WTC11 (cell line): ENCODE data around the gene ABCG1. TPM values are rescaled to one million over a fixed set of nuclear protein-coding genes. Genes with fewer than 3 reads are reported as not detected.

Experiments used
- ATAC-seq: fragments of 200-7000 bp; cut with Tn5 transposase; 2 replicates; pipeline ENCODE4 v1.10.0; 2021; ENCODE audit warnings: mild to moderate bottlenecking, moderate library complexity
- CTCF ChIA-PET: fragments of 300-600 bp; sonication (Branson Sonifier 250); formaldehyde crosslinking; loops from one replicate; lab custom pipeline; 2021; ENCODE audit warnings: antibody characterized with exemption; lab: Charles Lee
- POLR2A ChIA-PET: fragments of 350-600 bp; sonication (Branson Sonifier 250); formaldehyde crosslinking; loops from one replicate; lab custom pipeline; 2021; ENCODE audit warnings: antibody characterized with exemption; lab: Charles Lee
- DNase-seq: peaks from one replicate; pipeline ENCODE4 v3.0.0; 2021; ENCODE audit warnings: low spot score
- H3K27ac Mint-ChIP-seq: 2 replicates; pipeline ENCODE4 v1.8.0; 2021; ENCODE audit warnings: mixed read lengths
- H3K27me3 Mint-ChIP-seq: 2 replicates; pipeline ENCODE4 v1.8.0; 2021; ENCODE audit warnings: low read depth, mild to moderate bottlenecking, moderate library complexity, mixed read lengths
- H3K36me3 Mint-ChIP-seq: 2 replicates; pipeline ENCODE4 v1.8.0; 2021; ENCODE audit warnings: mixed read lengths
- H3K4me1 Mint-ChIP-seq: 2 replicates; pipeline ENCODE4 v1.8.0; 2022; ENCODE audit warnings: mixed read lengths
- H3K4me3 Mint-ChIP-seq: 2 replicates; pipeline ENCODE4 v1.8.0; 2021; ENCODE audit warnings: mild to moderate bottlenecking, moderate library complexity, mixed read lengths
- H3K9me3 Mint-ChIP-seq: 2 replicates; pipeline ENCODE4 v1.8.0; 2021; ENCODE audit warnings: mixed read lengths
- EMX1 ChIP-seq: fragments of 250-450 bp; sonication (Bioruptor Pico); IDR thresholded peaks from 2 replicates; pipeline ENCODE4 v1.8.0; 2021; ENCODE audit warnings: mild to moderate bottlenecking
- FOXK1 ChIP-seq: sonication (generic); formaldehyde crosslinking; IDR thresholded peaks from 2 replicates; pipeline ENCODE4 v1.8.0; 2022; ENCODE audit warnings: mild to moderate bottlenecking, moderate library complexity, missing genetic modification reagents
- FOXP1 ChIP-seq: sonication (generic); formaldehyde crosslinking; IDR thresholded peaks from 2 replicates; pipeline ENCODE4 v1.8.0; 2022; ENCODE audit warnings: missing genetic modification reagents, mild to moderate bottlenecking, moderate library complexity, borderline replicate concordance
- GABPB1 ChIP-seq: sonication (generic); formaldehyde crosslinking; IDR thresholded peaks from 2 replicates; pipeline ENCODE4 v1.8.1; 2023; ENCODE audit warnings: mild to moderate bottlenecking, missing genetic modification reagents
- GTF2I ChIP-seq: fragments of 250-450 bp; sonication (Bioruptor Pico); conservative IDR thresholded peaks from 2 replicates; pipeline ENCODE4 v1.4.0; 2021; ENCODE audit warnings: mild to moderate bottlenecking
- HMGA2 ChIP-seq: fragments of 250-450 bp; sonication (Bioruptor Pico); IDR thresholded peaks from 2 replicates; pipeline ENCODE4 v1.4.0; 2021; ENCODE audit warnings: mild to moderate bottlenecking, moderate library complexity
- JUN ChIP-seq: sonication (generic); formaldehyde crosslinking; IDR thresholded peaks from 2 replicates; pipeline ENCODE4 v1.8.0; 2023; ENCODE audit warnings: mild to moderate bottlenecking, missing genetic modification reagents
- MYBL2 ChIP-seq: sonication (generic); formaldehyde crosslinking; IDR thresholded peaks from 2 replicates; pipeline ENCODE4 v1.8.1; 2023; ENCODE audit warnings: mild to moderate bottlenecking, moderate library complexity, missing genetic modification reagents
- NFE2L1 ChIP-seq: sonication (generic); formaldehyde crosslinking; IDR thresholded peaks from 2 replicates; pipeline ENCODE4 v1.8.1; 2023; ENCODE audit warnings: missing genetic modification reagents
- PRRX2 ChIP-seq: fragments of 250-450 bp; sonication (Bioruptor Pico); IDR thresholded peaks from 2 replicates; pipeline ENCODE4 v1.8.0; 2021; ENCODE audit warnings: mild to moderate bottlenecking
- SMAD4 ChIP-seq: sonication (generic); formaldehyde crosslinking; IDR thresholded peaks from 2 replicates; pipeline ENCODE4 v1.8.0; 2022; ENCODE audit warnings: mild to moderate bottlenecking, missing genetic modification reagents
- SP1 ChIP-seq: sonication (generic); formaldehyde crosslinking; conservative IDR thresholded peaks from 2 replicates; pipeline ENCODE4 v1.8.1; 2022; ENCODE audit warnings: missing genetic modification reagents
- TEAD4 ChIP-seq: sonication (generic); formaldehyde crosslinking; IDR thresholded peaks from 2 replicates; pipeline ENCODE4 v1.8.0; 2022; ENCODE audit warnings: mild to moderate bottlenecking, missing genetic modification reagents
- ZNF232 ChIP-seq: sonication (generic); formaldehyde crosslinking; IDR thresholded peaks from 2 replicates; pipeline ENCODE4 v1.8.0; 2022; ENCODE audit warnings: mild to moderate bottlenecking, missing genetic modification reagents
- ZNF317 ChIP-seq: sonication (generic); formaldehyde crosslinking; IDR thresholded peaks from 2 replicates; pipeline ENCODE4 v1.8.1; 2023; ENCODE audit warnings: low read depth, mild to moderate bottlenecking, moderate library complexity, missing genetic modification reagents, borderline replicate concordance
- ZNF396 ChIP-seq: fragments of 250-450 bp; sonication (Bioruptor Pico); IDR thresholded peaks from 2 replicates; pipeline ENCODE4 v1.8.0; 2021; ENCODE audit warnings: mild to moderate bottlenecking, moderate library complexity, borderline replicate concordance
- total RNA-seq: library from RNA; stranded (reverse); gene quantifications from 3 replicates; pipeline ENCODE4 v1.2.3, GENCODE V29; 2021
- TF ChIP-seq, protein P1 (sequence below): sonication (generic); formaldehyde crosslinking; IDR thresholded peaks from 2 replicates; pipeline ENCODE4 v1.8.0; 2023; ENCODE audit warnings: missing genetic modification reagents, mild to moderate bottlenecking, borderline replicate concordance
- TF ChIP-seq, protein P2 (sequence below): sonication (generic); formaldehyde crosslinking; IDR thresholded peaks from 2 replicates; pipeline ENCODE4 v1.8.0; 2022; ENCODE audit warnings: mild to moderate bottlenecking, missing genetic modification reagents
- TF ChIP-seq, protein P3 (sequence below): sonication (generic); formaldehyde crosslinking; IDR thresholded peaks from 2 replicates; pipeline ENCODE4 v1.8.0; 2022; ENCODE audit warnings: missing genetic modification reagents
- TF ChIP-seq, protein P4 (sequence below): sonication (generic); formaldehyde crosslinking; IDR thresholded peaks from 2 replicates; pipeline ENCODE4 v1.8.1; 2023; ENCODE audit warnings: mild to moderate bottlenecking, missing genetic modification reagents, moderate library complexity
- TF ChIP-seq, protein P5 (sequence below): sonication (generic); formaldehyde crosslinking; IDR thresholded peaks from 2 replicates; pipeline ENCODE4 v1.8.0; 2022; ENCODE audit warnings: mild to moderate bottlenecking, missing genetic modification reagents
- TF ChIP-seq, protein P6 (sequence below): fragments of 250-450 bp; sonication (Bioruptor Pico); IDR thresholded peaks from 2 replicates; pipeline ENCODE4 v1.9.0; 2021; ENCODE audit warnings: moderate library complexity, mild to moderate bottlenecking, inconsistent platforms, borderline replicate concordance

Gene ABCG1
- total RNA-seq, 1 experiment from 2014 or later, result 4.0 TPM

DNA sequence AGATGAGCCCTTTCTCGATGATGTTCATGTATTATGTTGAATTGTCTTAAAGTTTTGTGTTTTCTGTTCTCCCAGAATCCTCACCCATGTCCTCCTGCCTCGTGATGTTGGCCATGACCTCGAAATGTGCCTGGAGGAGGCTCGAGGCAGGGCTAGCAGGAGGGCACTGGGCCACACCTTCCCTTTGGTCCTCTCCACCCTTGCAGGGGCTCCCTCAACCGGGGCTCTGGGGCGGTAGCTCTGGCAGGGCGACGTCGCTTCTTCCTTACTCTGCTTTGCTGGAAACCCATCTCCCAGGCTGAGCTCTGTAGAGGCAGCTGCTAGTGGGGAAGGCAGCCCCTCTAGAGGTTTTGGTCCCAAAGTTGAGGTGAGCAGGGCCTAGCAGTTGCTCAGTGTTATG, 82.0 kb downstream of the ABCG1 start:
- TF ChIP-seq, protein P1, sequence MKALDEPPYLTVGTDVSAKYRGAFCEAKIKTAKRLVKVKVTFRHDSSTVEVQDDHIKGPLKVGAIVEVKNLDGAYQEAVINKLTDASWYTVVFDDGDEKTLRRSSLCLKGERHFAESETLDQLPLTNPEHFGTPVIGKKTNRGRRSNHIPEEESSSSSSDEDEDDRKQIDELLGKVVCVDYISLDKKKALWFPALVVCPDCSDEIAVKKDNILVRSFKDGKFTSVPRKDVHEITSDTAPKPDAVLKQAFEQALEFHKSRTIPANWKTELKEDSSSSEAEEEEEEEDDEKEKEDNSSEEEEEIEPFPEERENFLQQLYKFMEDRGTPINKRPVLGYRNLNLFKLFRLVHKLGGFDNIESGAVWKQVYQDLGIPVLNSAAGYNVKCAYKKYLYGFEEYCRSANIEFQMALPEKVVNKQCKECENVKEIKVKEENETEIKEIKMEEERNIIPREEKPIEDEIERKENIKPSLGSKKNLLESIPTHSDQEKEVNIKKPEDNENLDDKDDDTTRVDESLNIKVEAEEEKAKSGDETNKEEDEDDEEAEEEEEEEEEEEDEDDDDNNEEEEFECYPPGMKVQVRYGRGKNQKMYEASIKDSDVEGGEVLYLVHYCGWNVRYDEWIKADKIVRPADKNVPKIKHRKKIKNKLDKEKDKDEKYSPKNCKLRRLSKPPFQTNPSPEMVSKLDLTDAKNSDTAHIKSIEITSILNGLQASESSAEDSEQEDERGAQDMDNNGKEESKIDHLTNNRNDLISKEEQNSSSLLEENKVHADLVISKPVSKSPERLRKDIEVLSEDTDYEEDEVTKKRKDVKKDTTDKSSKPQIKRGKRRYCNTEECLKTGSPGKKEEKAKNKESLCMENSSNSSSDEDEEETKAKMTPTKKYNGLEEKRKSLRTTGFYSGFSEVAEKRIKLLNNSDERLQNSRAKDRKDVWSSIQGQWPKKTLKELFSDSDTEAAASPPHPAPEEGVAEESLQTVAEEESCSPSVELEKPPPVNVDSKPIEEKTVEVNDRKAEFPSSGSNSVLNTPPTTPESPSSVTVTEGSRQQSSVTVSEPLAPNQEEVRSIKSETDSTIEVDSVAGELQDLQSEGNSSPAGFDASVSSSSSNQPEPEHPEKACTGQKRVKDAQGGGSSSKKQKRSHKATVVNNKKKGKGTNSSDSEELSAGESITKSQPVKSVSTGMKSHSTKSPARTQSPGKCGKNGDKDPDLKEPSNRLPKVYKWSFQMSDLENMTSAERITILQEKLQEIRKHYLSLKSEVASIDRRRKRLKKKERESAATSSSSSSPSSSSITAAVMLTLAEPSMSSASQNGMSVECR (CRISPR knock-in tag), result no peak
- TF ChIP-seq GTF2I (CRISPR knock-in tag) (no peak), FOXP1 (no peak), MYBL2 (CRISPR knock-in tag) (no peak), PRRX2 (CRISPR knock-in tag) (no peak)
- DNase-seq (no peak), ATAC-seq (no peak)
- no peaks in the 10 kb centered on the region for H3K9me3 Mint-ChIP-seq
- H3K4me1 Mint-ChIP-seq, result peaks cover 12% of the 10 kb centered on the region
- no peak overlapping the region for H3K4me3 Mint-ChIP-seq
- H3K27me3 Mint-ChIP-seq, result no peaks in the 10 kb centered on the region
- CTCF ChIA-PET, result interaction anchor here (0.9 to 1.7 kb wide), 5 partner anchors 9 to 193 kb away, joined by 3 to 12 read pairs (median 4); no protein-coding TSS in a partner anchor
- H3K36me3 Mint-ChIP-seq, result no peaks in the 10 kb centered on the region
- POLR2A ChIA-PET, result no interaction called here
- H3K27ac Mint-ChIP-seq, result no peak overlapping the region

DNA sequence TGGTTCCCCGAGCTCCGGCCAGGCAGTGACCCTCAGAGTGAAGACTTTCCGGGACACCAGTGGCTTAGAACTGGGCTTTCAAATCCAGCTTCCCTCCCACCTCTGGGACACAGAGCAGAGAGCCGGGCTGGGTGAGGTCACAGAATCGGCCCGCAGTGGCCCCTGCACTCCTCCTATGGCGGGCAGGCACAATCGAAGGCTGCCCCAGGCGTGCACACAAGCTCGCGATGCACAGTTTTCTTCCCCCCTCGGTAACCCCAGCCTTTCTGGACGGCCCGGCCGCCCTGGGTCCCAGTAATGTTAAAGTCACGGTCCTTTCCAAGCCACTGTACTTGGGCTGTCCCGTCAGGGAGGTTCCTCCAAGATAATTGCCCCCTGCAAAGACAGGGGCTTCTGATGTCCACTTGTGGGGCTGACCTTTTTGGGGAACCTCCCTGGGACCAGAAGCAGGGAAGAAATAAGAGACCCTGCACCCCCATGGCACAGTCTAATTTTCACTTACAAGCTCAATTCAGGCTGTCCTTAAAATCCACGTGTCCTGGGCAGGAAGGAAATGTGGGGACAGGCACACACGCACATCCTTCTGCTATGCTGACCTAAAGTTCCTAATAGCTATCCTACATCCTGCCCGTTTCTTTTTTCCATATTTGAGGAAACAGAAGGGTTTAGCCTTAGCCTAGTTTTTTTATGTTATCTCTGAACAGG, 82.6 kb downstream of the ABCG1 start:
- ATAC-seq, result no peak
- no peak for DNase-seq
- peaks cover 12% of the 10 kb centered on the region for H3K4me1 Mint-ChIP-seq
- ChIA-PET CTCF (interaction anchor here (0.9 to 1.7 kb wide), 5 partner anchors 8 to 194 kb away, joined by 3 to 12 read pairs (median 4); no protein-coding TSS in a partner anchor), POLR2A (no interaction called here)
- H3K27me3 Mint-ChIP-seq, result no peaks in the 10 kb centered on the region
- no peak overlapping the region for H3K27ac Mint-ChIP-seq
- H3K36me3 Mint-ChIP-seq, result no peaks in the 10 kb centered on the region
- no peak overlapping the region for H3K4me3 Mint-ChIP-seq
- TF ChIP-seq HMGA2 (no peak), ZNF317 (CRISPR knock-in tag) (no peak), SP1 (CRISPR knock-in tag) (no peak), ZNF396 (CRISPR knock-in tag) (no peak), ZNF232 (CRISPR knock-in tag) (no peak), GTF2I (CRISPR knock-in tag) (no peak), GABPB1 (CRISPR knock-in tag) (no peak), TEAD4 (no peak), SMAD4 (CRISPR knock-in tag) (no peak), FOXK1 (CRISPR knock-in tag) (no peak), JUN (CRISPR knock-in tag) (no peak), NFE2L1 (CRISPR knock-in tag) (no peak), EMX1 (CRISPR knock-in tag) (no peak)
- TF ChIP-seq, protein P2, sequence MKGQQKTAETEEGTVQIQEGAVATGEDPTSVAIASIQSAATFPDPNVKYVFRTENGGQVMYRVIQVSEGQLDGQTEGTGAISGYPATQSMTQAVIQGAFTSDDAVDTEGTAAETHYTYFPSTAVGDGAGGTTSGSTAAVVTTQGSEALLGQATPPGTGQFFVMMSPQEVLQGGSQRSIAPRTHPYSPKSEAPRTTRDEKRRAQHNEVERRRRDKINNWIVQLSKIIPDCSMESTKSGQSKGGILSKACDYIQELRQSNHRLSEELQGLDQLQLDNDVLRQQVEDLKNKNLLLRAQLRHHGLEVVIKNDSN (CRISPR knock-in tag), result no peak
- TF ChIP-seq, protein P3, sequence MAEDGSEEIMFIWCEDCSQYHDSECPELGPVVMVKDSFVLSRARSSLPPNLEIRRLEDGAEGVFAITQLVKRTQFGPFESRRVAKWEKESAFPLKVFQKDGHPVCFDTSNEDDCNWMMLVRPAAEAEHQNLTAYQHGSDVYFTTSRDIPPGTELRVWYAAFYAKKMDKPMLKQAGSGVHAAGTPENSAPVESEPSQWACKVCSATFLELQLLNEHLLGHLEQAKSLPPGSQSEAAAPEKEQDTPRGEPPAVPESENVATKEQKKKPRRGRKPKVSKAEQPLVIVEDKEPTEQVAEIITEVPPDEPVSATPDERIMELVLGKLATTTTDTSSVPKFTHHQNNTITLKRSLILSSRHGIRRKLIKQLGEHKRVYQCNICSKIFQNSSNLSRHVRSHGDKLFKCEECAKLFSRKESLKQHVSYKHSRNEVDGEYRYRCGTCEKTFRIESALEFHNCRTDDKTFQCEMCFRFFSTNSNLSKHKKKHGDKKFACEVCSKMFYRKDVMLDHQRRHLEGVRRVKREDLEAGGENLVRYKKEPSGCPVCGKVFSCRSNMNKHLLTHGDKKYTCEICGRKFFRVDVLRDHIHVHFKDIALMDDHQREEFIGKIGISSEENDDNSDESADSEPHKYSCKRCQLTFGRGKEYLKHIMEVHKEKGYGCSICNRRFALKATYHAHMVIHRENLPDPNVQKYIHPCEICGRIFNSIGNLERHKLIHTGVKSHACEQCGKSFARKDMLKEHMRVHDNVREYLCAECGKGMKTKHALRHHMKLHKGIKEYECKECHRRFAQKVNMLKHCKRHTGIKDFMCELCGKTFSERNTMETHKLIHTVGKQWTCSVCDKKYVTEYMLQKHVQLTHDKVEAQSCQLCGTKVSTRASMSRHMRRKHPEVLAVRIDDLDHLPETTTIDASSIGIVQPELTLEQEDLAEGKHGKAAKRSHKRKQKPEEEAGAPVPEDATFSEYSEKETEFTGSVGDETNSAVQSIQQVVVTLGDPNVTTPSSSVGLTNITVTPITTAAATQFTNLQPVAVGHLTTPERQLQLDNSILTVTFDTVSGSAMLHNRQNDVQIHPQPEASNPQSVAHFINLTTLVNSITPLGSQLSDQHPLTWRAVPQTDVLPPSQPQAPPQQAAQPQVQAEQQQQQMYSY (CRISPR knock-in tag), result no peak
- TF ChIP-seq, protein P4, sequence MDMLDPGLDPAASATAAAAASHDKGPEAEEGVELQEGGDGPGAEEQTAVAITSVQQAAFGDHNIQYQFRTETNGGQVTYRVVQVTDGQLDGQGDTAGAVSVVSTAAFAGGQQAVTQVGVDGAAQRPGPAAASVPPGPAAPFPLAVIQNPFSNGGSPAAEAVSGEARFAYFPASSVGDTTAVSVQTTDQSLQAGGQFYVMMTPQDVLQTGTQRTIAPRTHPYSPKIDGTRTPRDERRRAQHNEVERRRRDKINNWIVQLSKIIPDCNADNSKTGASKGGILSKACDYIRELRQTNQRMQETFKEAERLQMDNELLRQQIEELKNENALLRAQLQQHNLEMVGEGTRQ, result no peak
- TF ChIP-seq, protein P5, sequence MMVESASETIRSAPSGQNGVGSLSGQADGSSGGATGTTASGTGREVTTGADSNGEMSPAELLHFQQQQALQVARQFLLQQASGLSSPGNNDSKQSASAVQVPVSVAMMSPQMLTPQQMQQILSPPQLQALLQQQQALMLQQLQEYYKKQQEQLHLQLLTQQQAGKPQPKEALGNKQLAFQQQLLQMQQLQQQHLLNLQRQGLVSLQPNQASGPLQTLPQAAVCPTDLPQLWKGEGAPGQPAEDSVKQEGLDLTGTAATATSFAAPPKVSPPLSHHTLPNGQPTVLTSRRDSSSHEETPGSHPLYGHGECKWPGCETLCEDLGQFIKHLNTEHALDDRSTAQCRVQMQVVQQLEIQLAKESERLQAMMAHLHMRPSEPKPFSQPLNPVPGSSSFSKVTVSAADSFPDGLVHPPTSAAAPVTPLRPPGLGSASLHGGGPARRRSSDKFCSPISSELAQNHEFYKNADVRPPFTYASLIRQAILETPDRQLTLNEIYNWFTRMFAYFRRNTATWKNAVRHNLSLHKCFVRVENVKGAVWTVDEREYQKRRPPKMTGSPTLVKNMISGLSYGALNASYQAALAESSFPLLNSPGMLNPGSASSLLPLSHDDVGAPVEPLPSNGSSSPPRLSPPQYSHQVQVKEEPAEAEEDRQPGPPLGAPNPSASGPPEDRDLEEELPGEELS (CRISPR knock-in tag), result no peak
- TF ChIP-seq, protein P6, sequence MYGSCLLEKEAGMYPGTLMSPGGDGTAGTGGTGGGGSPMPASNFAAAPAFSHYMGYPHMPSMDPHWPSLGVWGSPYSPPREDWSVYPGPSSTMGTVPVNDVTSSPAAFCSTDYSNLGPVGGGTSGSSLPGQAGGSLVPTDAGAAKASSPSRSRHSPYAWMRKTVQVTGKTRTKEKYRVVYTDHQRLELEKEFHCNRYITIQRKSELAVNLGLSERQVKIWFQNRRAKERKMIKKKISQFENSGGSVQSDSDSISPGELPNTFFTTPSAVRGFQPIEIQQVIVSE (CRISPR knock-in tag), result no peak
- H3K9me3 Mint-ChIP-seq, result no peaks in the 10 kb centered on the region
